GM21825 (cell line): ENCODE data around the gene SP110.
"Not testable (repeated sequence)": the region's sequence is repeated elsewhere in the genome, so short reads cannot be mapped to it uniquely, and the experiment has no call there.

Source experiments
- ATAC-seq: cut with Tn5 transposase; IDR thresholded peaks from one replicate; pipeline ENCODE4 v1.9.1; 2021; ENCODE audit warnings: mild to moderate bottlenecking, moderate library complexity; ENCODE audit not compliant: unreplicated experiment

SP110 gene

DNA sequence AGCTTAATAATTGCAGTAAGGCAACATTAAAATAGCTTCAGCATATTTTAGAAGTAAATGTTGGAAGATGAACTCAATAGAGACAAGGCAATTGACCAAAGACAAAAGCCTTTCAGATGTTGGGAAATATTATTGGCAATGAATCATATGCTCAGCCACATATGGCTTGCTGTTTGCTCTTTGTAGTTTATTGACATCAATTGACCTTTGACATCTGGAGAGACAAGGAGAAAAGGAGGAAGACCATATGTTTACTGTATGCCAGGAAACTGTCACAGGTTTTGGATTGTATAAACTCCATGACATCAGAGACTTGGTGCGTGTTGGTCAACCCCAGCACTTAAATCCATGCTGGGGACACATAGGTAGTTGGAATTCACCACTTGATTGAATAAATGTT lies 90.4 kb downstream of the SP110 start:
- no peak for ATAC-seq

DNA sequence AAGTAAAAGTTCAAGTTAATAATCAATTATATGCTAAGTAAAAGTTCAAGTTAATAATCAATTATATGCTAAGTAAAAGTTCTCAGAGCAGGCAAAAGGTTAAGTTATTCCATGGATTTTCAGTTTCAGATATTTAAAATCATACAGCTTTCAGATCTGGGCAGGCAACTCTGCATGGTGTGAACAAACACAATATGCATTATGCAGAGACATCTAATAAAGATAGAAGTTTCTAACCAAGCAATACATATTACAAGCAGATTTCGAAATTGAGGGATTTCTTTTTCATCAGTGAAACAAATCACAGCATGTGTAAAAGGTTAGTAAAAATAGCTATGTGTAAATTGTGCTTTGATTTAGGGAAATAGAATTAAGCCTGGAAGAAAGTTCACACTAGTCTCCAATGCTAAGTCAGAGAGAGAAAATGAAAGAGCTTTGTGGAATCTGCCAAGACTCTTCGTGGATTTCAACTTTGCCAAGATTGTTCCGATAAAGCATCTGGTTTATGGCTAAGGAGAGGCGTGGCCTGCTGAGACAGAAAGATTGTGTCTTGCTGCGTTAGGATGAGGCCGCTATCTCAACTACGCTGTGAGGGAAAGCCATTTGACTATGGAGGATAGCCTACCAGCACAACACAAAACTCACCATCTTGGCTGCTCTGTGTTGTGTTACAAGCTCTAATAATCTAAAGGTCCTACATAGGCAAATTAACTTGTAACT lies 91.0 kb downstream of the SP110 start:
- no peak for ATAC-seq

DNA sequence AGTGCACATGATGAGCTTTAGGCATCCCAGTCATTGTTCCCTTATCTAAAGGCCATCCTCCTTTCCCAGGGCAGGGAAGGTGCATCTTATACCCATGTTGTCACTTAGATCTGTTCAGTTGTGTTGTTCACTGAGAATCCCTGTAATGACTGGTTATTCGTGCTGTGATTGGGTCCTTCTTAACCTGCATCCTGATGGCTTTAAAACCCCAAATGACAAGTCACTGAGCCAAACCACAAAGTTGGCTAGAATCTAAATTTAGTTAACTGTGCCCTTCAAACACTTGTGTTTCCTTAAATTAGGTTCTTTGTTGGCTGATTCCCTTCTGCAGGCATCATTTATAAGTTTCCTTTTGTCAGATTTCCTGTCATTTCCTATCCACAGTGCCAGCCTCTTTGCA lies 92.6 kb downstream of the SP110 start:
- no peak for ATAC-seq

- no peak for ATAC-seq
These were observed 94.9 kb downstream of the SP110 start for GRCh38 chr2:230124757-230125431.

DNA sequence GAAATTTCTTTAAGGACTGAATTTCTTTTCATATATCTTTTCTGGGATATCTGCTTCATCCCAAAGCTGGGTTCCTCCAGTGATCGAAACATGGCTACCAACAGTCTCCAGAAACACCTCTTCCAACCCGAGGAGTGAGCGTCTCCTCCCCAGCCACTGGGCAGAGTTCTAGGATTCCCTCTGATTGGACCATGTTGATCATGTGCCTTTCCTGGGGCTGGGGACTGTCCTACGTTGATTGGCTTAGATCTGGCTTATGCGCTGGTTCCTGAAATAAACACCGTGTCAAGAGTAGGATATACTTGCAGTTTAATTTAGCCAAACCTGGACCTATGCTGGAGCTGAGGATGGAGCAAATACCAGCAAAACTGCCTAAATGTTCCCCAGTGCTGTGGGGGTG lies 95.5 kb downstream of the SP110 start:
- ATAC-seq = no peak

GRCh38 chr2:230120376-230120775 lies 99.4 kb downstream of the SP110 start:
- not testable (repeated sequence) for ATAC-seq

GRCh38 chr2:230119827-230120226 lies 100.0 kb downstream of the SP110 start:
- not testable (repeated sequence) for ATAC-seq
